Skeletal muscle satellite cell (primary cell): ENCODE data around the gene CELA3A.
A peak's percentile ranks its signal among the peaks of the same experiment; 100 is the strongest.

ENCODE experiments used
- H3K27me3 ChIP-seq: 2 replicates; pipeline ENCODE4 v1.7.0; 2013; ENCODE audit warnings: low read length; ENCODE audit not compliant: control insufficient read depth, insufficient read depth
- H3K36me3 ChIP-seq: 2 replicates; pipeline ENCODE4 v1.7.0; 2013; ENCODE audit warnings: mild to moderate bottlenecking, control low read depth, low read length; ENCODE audit not compliant: insufficient read depth
- H3K4me1 ChIP-seq: 2 replicates; pipeline ENCODE4 v1.7.0; 2013; ENCODE audit warnings: low read length; ENCODE audit not compliant: control insufficient read depth, insufficient read depth
- H3K4me2 ChIP-seq: 2 replicates; pipeline ENCODE4 v1.7.0; 2013; ENCODE audit warnings: mild to moderate bottlenecking, low read length
- H3K4me3 ChIP-seq: 2 replicates; pipeline ENCODE4 v1.7.0; 2013; ENCODE audit warnings: low read length
- H3K9ac ChIP-seq: 2 replicates; pipeline ENCODE4 v1.7.0; 2013; ENCODE audit warnings: mild to moderate bottlenecking, low read depth, low read length, moderate library complexity
- H3K9me3 ChIP-seq: replicated peaks from 2 replicates; pipeline ENCODE4 v1.7.0; 2013; ENCODE audit warnings: mild to moderate bottlenecking, control low read depth, low read length

CELA3A gene

GRCh38 chr1:22044690-22045420 is 43.4 kb downstream of the CELA3A start:
- H3K4me3 ChIP-seq = no peak overlapping the region

GRCh38 chr1:22045604-22046228 is 44.3 kb downstream of the CELA3A start:
- Histone ChIP-seq H3K27me3 (no peaks in the 10 kb centered on the region), H3K36me3 (no peaks in the 10 kb centered on the region), H3K4me3 (no peak overlapping the region), H3K4me2 (no peak overlapping the region), H3K4me1 (peaks cover 16% of the 10 kb centered on the region), H3K9ac (no peak overlapping the region), H3K9me3 (no peaks in the 10 kb centered on the region)

More at GRCh38 chr1:22044690-22045420, 43.4 kb downstream of the CELA3A start:
- H3K4me2 ChIP-seq = peak overlapping the region; percentile 57
- H3K36me3 ChIP-seq = no peaks in the 10 kb centered on the region
- H3K27me3 ChIP-seq = no peaks in the 10 kb centered on the region
- H3K9ac ChIP-seq = peak overlapping the region; percentile 2
- H3K4me1 ChIP-seq = peaks cover 18% of the 10 kb centered on the region
- H3K9me3 ChIP-seq = no peaks in the 10 kb centered on the region

GRCh38 chr1:22048351-22049192 is 47.1 kb downstream of the CELA3A start:
- Histone ChIP-seq H3K27me3 (no peaks in the 10 kb centered on the region), H3K4me2 (peak overlapping the region; percentile 34), H3K4me3 (no peak overlapping the region), H3K9me3 (no peaks in the 10 kb centered on the region), H3K36me3 (no peaks in the 10 kb centered on the region), H3K9ac (no peak overlapping the region), H3K4me1 (peaks cover 20% of the 10 kb centered on the region)

- Histone ChIP-seq H3K4me1 (peaks cover 21% of the 10 kb centered on the region), H3K36me3 (no peaks in the 10 kb centered on the region), H3K9me3 (no peaks in the 10 kb centered on the region), H3K9ac (no peak overlapping the region), H3K27me3 (no peaks in the 10 kb centered on the region), H3K4me2 (no peak overlapping the region), H3K4me3 (no peak overlapping the region)
Observed at GRCh38 chr1:22050330-22050729, 48.9 kb downstream of the CELA3A start.

DNA sequence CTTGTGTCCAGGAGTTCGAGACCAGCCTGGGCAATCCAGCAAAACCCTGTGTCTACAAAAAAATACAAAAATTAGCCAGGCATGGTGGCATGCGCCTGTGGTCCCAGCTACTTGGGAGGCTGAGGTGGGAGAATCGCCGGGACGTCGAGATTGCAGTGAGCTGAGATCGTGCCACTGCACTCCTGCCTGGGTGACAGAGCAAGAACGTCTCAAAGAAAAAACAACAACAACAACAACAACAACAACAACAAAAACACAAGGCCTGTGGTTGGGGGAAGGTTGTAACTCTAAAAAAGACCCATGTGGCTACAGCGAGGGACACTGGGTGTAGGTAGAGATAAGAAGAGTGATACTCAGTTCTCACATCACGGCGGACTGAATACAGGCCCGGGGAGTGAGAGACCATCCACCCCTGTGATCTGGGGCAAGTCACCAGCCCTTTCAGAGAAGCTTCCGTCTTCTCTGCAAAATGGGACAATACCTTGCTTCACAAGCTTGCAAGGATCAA is 50.2 kb downstream of the CELA3A start:
- Histone ChIP-seq H3K4me1 (peaks cover 34% of the 10 kb centered on the region), H3K4me3 (peak overlapping the region; percentile 96), H3K27me3 (no peaks in the 10 kb centered on the region), H3K4me2 (peak overlapping the region; percentile 81), H3K9ac (no peak overlapping the region), H3K36me3 (peaks cover 3% of the 10 kb centered on the region), H3K9me3 (no peaks in the 10 kb centered on the region)

DNA sequence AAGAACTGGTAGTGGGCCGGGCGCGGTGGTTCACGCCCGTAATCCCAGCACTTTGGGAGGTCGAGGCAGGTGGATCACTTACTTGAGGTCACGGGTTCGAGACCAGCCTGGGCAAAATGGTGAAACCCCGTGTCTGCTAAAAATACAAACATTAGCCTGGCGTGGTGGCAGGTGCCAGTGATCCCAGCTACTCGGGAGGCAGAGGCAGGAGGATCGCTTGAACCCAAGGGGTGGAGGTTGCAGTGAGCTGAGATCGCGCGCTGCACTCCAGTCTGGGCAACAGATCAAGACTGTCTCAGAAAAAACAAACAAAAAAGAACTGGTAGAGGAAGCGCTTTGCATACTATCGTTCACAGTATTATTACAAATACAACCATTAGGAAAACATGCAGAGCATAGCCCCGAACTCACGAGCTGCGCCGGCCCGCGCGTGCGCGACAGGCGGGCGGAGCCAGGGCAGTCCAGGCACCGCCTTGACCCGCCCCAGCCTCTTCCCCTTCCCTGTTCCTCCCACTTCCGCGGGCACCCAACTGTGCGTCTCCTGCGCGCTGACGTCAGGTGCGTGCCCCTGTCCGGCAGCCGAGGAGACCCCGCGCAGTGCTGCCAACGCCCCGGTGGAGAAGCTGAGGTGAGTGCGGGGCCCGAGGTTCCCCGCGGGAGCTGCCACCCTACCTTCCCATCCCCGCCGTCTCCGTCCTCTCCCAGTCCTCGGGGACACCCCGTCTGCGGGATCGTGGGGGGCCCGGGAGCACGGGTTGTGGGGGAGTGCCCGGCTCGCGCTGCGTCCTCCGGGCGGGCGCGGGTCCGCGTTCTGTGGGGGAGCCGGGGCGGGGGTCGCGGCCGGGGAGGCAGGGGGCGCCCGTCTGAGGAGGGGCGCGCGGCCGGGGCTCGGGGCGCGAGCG is 50.9 kb downstream of the CELA3A start, which contains the start of gene CDC42:
TSS of gene CDC42 (plus strand) at position 595 of the 902 bp plus-strand sequence. CDS start 25,770 bp downstream, outside the sequence.
- H3K36me3 ChIP-seq = peaks cover 3% of the 10 kb centered on the region
- H3K4me3 ChIP-seq = peak within 1 kb of the TSS; percentile 96
- peaks cover 39% of the 10 kb centered on the region for H3K4me1 ChIP-seq
- H3K27me3 ChIP-seq = no peaks in the 10 kb centered on the region
- peak within 1 kb of the TSS; percentile 95 for H3K9ac ChIP-seq
- no peaks in the 10 kb centered on the region for H3K9me3 ChIP-seq
- peak within 1 kb of the TSS; percentile 82 for H3K4me2 ChIP-seq

GRCh38 chr1:22053017-22053860 is 51.8 kb downstream of the CELA3A start:
- peak overlapping the region; percentile 96 for H3K4me3 ChIP-seq
- H3K36me3 ChIP-seq = peaks cover 9% of the 10 kb centered on the region
- H3K9ac ChIP-seq = peak overlapping the region; percentile 95
- peaks cover 38% of the 10 kb centered on the region for H3K4me1 ChIP-seq
- H3K4me2 ChIP-seq = peak overlapping the region; percentile 82
- no peaks in the 10 kb centered on the region for H3K9me3 ChIP-seq
- no peaks in the 10 kb centered on the region for H3K27me3 ChIP-seq

DNA sequence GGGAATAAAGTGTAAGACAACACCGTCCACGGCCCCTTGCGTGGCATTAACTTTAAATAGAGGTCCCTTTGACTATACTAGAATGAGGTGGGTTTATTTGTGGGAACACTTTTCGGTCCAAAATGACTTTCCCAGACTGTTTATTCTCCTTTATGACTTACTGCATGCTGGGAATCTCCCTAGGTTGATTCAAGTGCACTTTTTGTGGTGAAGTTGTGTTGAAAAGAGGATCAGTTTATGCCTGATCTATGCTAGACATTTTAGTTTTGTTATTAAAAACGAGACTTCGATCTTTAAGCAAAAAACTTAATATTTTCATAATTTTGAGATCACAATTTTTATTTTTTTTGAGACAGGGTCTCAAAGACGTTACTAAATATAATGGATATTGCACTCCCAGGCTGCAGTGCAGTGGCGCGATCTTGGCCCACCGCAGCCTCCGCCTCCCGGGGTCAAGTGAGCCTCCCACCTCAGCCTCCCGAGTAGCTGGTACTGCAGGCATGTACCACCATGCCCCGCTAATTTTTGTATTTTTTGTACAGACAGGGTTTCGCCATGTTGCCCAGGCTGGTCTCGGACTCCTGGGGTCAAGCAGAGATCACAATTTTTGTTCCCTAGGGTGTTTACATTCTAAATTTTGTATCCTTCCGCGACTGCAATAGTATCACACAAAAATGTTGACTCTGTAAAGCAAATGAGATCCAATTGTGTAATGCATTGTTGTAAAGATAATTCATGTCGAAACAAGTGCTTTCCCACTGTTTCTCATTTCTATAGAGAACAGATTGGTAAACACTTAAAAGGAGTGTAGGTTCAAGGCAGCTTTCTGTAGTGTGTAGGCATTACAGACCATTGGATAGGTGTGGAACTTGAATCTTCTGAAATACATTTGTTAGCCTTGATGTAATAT is 52.7 kb downstream of the CELA3A start:
- peak overlapping the region; percentile 82 for H3K4me2 ChIP-seq
- H3K4me1 ChIP-seq = peaks cover 31% of the 10 kb centered on the region
- peak overlapping the region; percentile 95 for H3K9ac ChIP-seq
- H3K36me3 ChIP-seq = peaks cover 9% of the 10 kb centered on the region
- peak overlapping the region; percentile 96 for H3K4me3 ChIP-seq
- H3K27me3 ChIP-seq = no peaks in the 10 kb centered on the region
- H3K9me3 ChIP-seq = no peaks in the 10 kb centered on the region

DNA sequence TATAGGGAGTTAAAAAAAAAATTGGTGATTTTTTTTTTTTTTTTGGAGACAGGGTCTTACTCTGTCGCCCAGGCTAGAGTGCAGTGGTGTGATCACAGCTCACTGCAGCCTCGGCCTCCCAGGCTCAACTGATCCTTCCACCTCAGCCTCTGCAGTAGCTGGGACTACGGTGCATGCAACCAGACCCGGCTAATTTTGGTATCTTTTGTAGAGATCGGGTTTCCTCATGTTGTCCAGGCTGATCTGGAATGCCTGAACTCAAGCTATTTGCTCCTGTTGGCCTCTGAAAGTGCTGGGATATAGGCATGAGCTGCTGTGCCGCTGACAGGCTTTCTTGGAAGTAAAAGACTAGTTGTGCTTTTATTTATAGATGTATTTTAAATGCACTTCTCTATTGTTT is 54.0 kb downstream of the CELA3A start:
- peaks cover 31% of the 10 kb centered on the region for H3K4me1 ChIP-seq
- peak overlapping the region; percentile 36 for H3K4me2 ChIP-seq
- H3K4me3 ChIP-seq = no peak overlapping the region
- no peak overlapping the region for H3K9ac ChIP-seq
- no peaks in the 10 kb centered on the region for H3K27me3 ChIP-seq
- peaks cover 9% of the 10 kb centered on the region for H3K36me3 ChIP-seq
- no peaks in the 10 kb centered on the region for H3K9me3 ChIP-seq
